ENCODE measurements around the gene SGK1.
A peak's percentile ranks its signal among the peaks of the same experiment; 100 is the strongest.

Gene SGK1

GRCh38 chr6:134317471-134318131, at the start of gene SGK1:
Gene SGK1, minus strand, starts transcription at chr6:134318112. Its CDS starts 652 bp downstream, at chr6:134317460.
- peak; percentile 7 for DNase-seq

DNA sequence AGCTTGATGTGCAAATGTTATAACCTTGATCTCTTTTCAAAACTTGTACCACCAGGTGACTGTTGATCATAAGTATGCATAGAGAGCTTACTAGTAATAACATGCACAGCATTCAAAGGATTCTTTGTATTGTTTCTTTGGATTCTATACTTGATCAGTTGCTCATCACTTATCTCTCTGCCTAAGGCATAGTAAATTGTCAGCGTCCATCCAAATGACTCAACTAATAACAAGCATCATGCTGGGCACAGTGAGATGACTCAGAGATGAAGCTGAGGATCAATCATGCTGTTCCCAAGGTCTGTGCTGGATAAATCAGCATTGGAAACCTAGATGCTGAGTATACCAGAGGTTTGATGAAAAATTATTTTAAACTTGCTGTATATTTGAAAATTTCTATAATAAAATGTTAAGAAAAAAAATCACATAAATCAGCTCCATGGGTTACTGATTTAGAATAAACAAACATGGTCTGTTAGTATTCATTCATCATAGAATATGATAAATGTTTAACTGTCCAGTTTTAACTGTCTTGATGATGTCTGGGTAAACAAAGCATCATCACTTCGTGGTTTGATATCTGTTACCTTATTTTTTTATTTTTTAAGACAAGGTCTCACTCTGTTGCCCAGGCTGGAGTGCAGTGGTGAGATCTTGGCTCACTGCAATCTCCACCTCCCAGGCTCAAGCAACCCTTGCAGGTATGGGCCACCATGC, 45.6 kb upstream of the SGK1 start:
- DNase-seq, result no peak

DNA sequence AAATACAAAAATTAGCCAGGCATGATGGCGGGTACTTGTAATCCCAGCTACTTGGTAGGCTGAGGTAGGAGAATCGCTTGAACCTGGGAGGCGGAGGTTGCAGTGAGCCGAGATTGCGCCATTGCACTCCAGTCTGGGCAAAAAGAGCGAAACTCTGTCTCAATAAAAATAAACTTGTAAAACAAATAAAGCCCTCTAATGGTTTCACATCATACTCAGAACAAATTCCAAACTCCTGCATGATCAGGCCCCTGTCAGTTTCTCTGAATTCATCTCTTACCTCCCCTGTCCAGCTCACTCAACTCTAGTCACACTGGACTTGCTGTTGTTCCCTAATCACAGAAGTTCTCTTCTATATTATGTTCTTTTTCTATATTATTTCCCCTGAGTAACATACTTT, 43.1 kb upstream of the SGK1 start:
- no peak for DNase-seq

GRCh38 chr6:134359302-134359701, 41.4 kb upstream of the SGK1 start:
- DNase-seq, result no peak

DNA sequence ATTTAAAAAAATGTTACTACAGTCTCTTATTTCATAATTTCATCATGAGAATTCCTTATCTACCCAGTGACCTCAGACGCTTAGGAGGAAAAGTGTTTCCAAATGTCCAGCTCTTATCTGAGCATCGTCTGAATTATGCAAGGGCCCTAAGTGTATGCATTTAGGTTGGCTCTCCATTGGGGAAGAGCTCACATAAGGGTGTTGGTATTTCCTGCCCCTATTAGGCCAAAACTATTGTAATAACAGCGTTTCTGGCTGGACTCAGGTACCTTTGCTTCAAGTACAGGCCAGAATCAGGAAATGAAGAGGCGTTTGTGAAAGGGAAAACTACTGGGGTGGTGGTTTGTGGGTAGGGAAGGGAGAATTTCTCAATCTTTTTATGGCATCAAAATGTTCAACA, 40.4 kb upstream of the SGK1 start:
- no peak for DNase-seq

- DNase-seq, result no peak
Measured at GRCh38 chr6:134357022-134357487, 39.1 kb upstream of the SGK1 start.

GRCh38 chr6:134356405-134356804, 38.5 kb upstream of the SGK1 start:
- no peak for DNase-seq

GRCh38 chr6:134352786-134353480, 35.0 kb upstream of the SGK1 start:
- no peak for DNase-seq

- DNase-seq, result no peak
Measured at GRCh38 chr6:134351615-134352474, 33.9 kb upstream of the SGK1 start.

GRCh38 chr6:134347885-134348805, 30.2 kb upstream of the SGK1 start:
- DNase-seq, result no peak

GRCh38 chr6:134346932-134347545, 29.1 kb upstream of the SGK1 start:
- DNase-seq, result no peak

- DNase-seq, result no peak
Measured at GRCh38 chr6:134345789-134346188, 27.9 kb upstream of the SGK1 start.

GRCh38 chr6:134343066-134343465, 25.2 kb upstream of the SGK1 start:
- no peak for DNase-seq

- DNase-seq, result no peak
Measured at GRCh38 chr6:134341999-134342567, 24.2 kb upstream of the SGK1 start.

DNA sequence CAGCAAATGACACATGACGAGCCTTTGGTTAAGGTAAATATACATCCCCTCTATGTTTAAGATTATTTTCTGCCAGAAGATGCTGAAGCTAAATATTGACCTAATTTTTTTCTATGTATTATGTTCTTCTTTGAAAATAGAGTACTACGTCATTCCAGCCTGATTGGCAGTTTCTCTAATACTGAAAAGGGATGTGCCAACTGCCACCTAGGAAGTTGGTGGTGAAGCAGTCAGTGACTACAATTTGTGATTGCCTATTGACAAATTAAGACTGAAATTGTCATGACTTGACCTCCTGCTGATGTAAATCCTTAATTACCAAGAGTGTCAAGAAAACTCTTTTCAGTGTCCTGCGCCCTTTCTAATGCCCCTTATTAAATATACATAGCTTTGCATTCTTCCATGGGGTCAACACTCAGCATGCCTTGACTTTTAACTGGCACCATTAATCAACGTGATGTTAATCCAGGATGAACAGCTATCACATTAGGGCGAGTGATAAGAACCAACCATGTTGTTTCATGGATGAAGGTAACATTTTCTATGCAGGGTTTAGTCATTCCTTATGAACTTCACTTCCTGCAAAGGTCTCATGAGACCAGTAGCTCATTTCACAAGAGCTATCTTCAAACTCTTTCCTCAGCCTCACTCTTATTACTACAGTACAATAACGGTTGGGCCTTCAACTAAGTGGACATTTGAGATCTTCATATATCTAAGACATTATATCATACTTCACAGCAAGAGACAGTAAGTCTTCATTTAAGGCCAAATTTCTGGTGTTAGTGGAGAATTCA, 22.5 kb upstream of the SGK1 start:
- no peak for DNase-seq

DNA sequence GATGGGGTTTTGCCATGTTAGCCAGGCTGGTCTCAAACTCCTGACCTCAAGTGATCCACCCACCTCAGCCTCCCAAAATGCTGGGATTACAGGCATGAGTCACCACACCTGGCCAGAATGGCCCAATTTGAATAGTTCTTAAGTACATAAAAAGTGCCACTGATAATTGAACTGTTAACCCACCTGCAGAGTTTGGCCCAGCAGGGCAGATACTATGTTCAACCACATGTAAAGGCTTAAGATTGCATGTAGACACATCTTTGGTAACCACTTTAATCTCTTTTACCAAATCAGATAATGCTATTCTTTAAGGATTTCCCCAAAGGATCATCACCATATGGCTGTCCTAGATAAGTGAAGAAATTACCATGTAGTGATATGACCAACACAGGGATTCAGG, 21.3 kb upstream of the SGK1 start:
- no peak for DNase-seq

- no peak for DNase-seq
Measured at GRCh38 chr6:134331256-134331655, 13.3 kb upstream of the SGK1 start.

- DNase-seq, result no peak
Measured at GRCh38 chr6:134330555-134330954, 12.6 kb upstream of the SGK1 start.

GRCh38 chr6:134328792-134329191, 10.9 kb upstream of the SGK1 start:
- DNase-seq, result no peak

GRCh38 chr6:134328138-134328537, 10.2 kb upstream of the SGK1 start:
- no peak for DNase-seq
